GM12875 (cell line): Measurements from ENCODE around the gene INHBC.
A peak's percentile ranks its signal among the peaks of the same experiment; 100 is the strongest.

Experiments
- H3K4me3 ChIP-seq: one replicate; pipeline ENCODE4 v1.5.1; 2011; ENCODE audit warnings: low read depth, low read length, control low read depth
- TF ChIP-seq, protein P1 (sequence below): IDR thresholded peaks from 2 replicates; pipeline ENCODE4 v1.5.1; 2011; ENCODE audit warnings: low read depth, mild to moderate bottlenecking, control low read depth, inconsistent platforms, low read length, moderate library complexity, borderline replicate concordance; ENCODE audit not compliant: insufficient read depth

Gene INHBC

DNA sequence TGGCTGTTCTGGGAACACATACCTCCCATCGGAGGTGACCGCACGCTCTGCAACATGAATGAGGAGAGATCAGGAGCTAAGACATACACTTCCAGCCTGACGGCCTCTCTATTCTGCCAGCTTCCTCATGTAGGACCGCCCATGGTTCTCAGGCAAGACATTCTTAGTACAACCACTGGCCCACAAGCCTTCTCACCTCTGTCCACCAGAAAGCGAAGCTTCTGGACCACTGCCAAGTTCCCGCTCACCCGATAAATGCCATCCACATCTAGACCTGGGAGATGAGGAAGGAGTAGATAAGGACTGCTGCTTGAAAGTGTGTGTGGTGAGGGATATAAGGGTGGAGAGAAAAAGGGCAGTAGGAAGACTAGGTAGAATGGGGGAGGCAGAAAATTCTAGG lies 39.8 kb downstream of the INHBC start:
- H3K4me3 ChIP-seq: no peak overlapping the region
- TF ChIP-seq, protein P1, sequence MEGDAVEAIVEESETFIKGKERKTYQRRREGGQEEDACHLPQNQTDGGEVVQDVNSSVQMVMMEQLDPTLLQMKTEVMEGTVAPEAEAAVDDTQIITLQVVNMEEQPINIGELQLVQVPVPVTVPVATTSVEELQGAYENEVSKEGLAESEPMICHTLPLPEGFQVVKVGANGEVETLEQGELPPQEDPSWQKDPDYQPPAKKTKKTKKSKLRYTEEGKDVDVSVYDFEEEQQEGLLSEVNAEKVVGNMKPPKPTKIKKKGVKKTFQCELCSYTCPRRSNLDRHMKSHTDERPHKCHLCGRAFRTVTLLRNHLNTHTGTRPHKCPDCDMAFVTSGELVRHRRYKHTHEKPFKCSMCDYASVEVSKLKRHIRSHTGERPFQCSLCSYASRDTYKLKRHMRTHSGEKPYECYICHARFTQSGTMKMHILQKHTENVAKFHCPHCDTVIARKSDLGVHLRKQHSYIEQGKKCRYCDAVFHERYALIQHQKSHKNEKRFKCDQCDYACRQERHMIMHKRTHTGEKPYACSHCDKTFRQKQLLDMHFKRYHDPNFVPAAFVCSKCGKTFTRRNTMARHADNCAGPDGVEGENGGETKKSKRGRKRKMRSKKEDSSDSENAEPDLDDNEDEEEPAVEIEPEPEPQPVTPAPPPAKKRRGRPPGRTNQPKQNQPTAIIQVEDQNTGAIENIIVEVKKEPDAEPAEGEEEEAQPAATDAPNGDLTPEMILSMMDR: no peak

DNA sequence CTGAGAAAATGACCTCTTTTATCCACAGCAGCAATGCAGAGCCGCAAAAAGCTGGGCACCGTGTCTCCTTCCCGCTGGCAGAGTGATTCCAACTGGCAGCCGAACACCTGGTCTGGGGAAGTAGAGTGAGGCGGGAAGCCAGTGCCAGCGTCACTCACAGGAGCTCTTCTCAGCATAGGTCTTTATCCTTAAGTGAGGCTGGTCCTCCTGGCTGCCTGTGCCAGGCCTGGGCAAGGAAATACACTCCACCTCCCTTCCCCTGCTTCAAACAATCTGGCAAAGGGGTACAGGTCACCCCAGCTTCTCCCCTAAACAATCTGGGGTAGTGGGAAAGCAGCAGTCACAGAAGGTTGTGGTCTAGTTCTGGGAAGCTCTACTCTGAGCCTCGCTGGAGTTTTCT lies 40.3 kb downstream of the INHBC start:
- TF ChIP-seq, protein P1: no peak
- H3K4me3 ChIP-seq: no peak overlapping the region

DNA sequence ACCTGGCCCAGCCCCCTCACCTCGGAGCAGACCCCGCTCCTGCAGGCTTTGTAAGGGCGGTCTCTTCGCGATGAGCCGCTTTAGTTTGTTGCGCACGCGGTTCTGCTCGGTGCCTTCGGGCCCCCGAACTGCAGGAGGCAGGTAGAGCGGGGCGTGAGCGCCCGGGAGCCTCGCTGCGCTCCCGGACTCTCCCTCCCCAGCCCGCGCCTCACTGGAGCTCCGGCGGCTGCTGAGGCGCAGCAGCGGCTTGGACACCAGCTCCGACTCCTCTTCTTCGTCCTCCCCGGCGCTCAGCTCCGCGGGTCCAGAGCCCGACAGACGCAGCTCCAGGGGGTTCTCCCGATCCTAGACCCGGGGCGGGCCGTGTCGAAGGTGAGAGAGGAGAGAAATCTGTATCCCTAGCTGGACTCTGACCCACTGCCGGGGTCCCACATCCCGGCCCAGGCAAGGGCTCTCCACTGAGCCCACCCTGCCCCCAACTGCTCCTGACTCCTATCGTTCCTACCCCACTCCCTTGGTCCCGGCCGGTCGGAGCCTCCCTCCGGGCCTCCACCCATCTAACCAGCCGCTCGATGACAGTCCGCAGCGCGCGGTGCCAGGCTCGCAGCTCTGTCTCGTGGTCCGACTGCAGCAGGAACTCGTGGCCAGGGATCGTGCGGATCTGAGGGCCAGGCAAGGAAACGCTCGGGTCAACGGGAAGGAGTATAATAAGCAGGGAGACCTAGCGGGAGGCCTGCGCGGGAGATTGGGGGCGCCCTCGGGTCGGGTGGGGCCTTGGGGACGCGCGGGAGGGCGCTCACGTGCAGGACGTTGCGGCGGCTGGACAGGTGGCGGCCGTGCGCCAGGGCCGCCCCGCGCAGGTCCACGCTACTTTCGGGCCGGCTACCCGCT lies 40.9 kb downstream of the INHBC start:
- TF ChIP-seq, protein P1: no peak
- H3K4me3 ChIP-seq: peak overlapping the region; percentile 81

DNA sequence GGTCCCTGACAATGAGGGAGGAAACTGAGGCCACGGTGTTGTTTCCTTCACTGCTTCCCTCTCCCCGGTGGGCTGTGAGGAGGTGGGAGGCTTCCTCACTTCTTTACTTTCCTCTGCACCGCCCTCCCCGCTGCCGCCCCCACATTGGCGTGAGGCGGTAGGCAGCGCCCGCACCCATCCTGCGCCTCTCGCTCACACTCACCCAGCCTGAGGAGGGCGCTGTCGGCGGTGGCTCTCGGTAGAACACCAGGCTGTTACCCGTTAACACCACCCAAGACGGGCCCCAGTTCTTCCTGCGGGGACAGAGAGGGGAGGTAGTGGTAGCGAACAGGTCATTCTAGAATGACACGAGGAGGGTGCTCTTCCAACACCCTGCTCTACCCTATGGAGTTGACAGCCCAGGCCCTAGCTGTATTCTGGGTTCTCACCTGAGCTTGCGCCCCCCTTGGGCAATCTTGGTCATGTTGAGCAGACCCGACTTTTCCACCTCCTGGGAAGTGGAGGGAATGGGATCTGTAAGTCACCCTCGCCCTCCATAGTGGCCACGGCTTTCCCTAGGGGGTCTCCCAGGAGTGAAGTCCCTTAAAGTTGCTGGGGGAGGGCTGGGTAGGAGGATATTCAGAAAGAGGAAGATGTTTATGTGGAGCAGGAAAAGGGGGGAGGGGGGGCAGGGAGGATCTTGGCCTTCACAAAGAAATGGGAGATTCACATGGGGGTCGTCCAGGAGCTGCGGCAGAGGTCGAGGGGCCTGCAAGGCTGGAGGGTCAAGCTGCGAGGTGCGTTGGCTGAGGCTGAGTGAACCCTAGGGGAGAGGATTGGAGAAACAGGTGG lies 41.8 kb downstream of the INHBC start:
- TF ChIP-seq, protein P1: peak; percentile 64
- peak overlapping the region; percentile 81 for H3K4me3 ChIP-seq

DNA sequence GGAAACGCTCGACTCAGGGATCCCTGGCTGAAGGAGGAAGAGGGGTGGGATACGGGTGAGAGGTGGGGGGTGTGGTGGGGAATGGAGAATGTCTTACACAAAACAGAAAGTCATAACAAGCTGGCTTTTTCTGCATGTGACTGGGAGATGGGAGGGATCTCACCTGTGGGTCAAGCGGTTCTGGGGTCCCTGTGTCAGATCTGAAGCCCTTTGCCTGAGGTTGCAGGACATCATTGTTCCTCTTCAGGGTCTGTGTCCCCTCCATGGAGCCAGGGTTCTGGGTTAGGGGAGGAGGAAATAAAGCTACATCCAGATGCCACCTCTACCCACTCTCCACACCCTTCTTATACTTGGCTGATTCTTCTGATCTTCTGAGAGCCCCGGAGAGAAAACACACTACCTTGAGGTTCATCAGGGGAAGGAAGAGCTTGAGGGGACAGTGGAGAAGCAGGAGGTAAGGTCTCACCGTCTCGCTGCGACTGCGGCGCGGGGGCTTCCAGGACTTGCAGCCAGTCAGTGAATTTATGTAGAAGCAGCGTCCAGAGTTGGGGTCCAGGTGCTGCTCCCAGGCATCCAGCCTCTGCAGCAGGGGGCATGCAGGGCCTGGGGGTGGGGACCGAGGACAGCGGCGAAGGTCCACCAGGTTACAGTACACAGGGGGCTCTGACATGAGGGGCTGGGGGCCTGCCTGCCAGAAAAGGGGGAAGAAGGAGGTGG lies 42.6 kb downstream of the INHBC start:
- TF ChIP-seq, protein P1: no peak
- peak overlapping the region; percentile 81 for H3K4me3 ChIP-seq

DNA sequence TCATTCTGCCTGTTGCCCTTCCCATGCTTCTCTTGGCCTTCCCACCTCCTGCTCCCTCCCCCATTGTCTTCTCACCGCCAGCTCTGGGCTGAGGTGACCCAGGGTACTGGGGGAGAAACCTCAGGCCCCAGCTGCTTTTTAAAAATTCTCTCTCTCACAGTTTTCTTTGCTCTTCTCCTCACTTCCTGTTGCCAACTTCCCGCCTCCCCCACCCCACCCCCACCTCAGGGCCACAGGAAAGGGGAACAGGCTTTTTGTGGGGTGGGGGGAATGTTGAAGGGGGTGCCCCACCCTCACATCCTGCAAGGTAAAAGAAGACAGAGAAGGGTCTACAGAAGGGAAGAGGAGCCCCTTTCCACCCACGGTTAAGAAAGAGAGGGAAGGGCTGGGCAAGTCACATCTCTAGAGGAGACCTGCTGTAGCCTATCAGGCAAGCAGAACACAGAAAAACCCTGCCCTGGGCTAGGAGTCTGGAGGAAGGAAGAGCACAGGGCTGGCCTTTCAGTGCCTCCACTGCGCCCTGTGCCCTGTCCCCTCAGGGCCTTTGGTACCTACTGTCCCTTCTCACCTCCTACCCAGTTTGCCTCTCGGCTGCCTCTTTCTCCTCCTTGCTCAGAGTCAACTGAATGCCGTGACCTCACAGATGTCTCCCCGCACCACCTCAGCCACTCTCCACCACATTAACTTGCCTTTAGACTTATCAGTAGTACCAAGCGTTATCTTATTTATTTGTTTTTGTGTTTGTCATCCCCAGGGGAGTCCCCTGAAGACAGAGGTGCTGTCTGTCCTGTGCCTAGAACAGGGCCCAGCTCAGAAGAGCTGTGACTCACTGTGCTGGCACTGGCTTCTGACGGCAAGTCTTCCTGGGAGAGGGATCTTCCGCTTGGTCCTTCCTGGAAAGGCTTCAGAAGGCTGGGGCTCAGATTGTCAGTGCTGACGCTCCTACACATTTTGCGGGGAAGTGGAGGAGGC lies 43.4 kb downstream of the INHBC start:
- TF ChIP-seq, protein P1: no peak
- peak overlapping the region; percentile 81 for H3K4me3 ChIP-seq
